OCI-LY1 (cell line): ENCODE measurements around the gene HDLBP.

ENCODE experiments used
- H2AFZ ChIP-seq: fragments of 200-600 bp; sonication (generic), shearing (Covaris generic); 2 replicates; pipeline ENCODE4 v1.6.0; 2014; ENCODE audit warnings: antibody characterized with exemption, mild to moderate bottlenecking, low read length
- H3F3A ChIP-seq: fragments of 200-600 bp; sonication (generic), shearing (Covaris generic); 2 replicates; pipeline ENCODE4 v1.6.0; 2014; ENCODE audit warnings: mild to moderate bottlenecking, antibody characterized with exemption, low read length, moderate library complexity; ENCODE audit not compliant: insufficient read depth
- H3K27ac ChIP-seq: fragments of 200-600 bp; sonication (generic); 2 replicates; pipeline ENCODE4 v1.5.1; 2014; ENCODE audit warnings: low read length, mixed run types, mild to moderate bottlenecking, low read depth; ENCODE audit not compliant: poor library complexity, severe bottlenecking
- H3K27me3 ChIP-seq: fragments of 200-600 bp; sonication (generic); 2 replicates; pipeline ENCODE4 v1.6.0; 2014; ENCODE audit warnings: antibody characterized with exemption, mild to moderate bottlenecking, low read length, moderate library complexity; ENCODE audit not compliant: insufficient read depth
- H3K36me3 ChIP-seq: fragments of 200-600 bp; sonication (generic); 2 replicates; pipeline ENCODE4 v1.6.1; 2014; ENCODE audit warnings: mild to moderate bottlenecking, antibody characterized with exemption, low read length, moderate library complexity, mixed read lengths; ENCODE audit not compliant: insufficient read depth
- H3K4me1 ChIP-seq: fragments of 200-600 bp; sonication (generic); 2 replicates; pipeline ENCODE4 v1.5.1; 2014; ENCODE audit warnings: mild to moderate bottlenecking, low read length, moderate library complexity; ENCODE audit not compliant: insufficient read depth, severe bottlenecking
- H3K4me2 ChIP-seq: fragments of 200-600 bp; sonication (generic), shearing (Covaris generic); 2 replicates; pipeline ENCODE4 v1.6.1; 2014; ENCODE audit warnings: low read length
- H3K4me3 ChIP-seq: fragments of 200-600 bp; sonication (generic); 2 replicates; pipeline ENCODE4 v1.5.1; 2014; ENCODE audit warnings: low read length, low read depth, mild to moderate bottlenecking, mixed read lengths; ENCODE audit not compliant: poor library complexity, severe bottlenecking
- H3K79me2 ChIP-seq: fragments of 200-600 bp; shearing (Covaris generic); 2 replicates; pipeline ENCODE4 v1.6.1; 2016; ENCODE audit warnings: mixed run types, low read length, mixed read lengths; ENCODE audit not compliant: insufficient read depth
- H3K9ac ChIP-seq: fragments of 200-600 bp; sonication (generic), shearing (Covaris generic); 2 replicates; pipeline ENCODE4 v1.6.1; 2014; ENCODE audit warnings: mild to moderate bottlenecking, low read length, mixed read lengths
- H3K9me2 ChIP-seq: fragments of 200-600 bp; sonication (generic), shearing (Covaris generic); 2 replicates; pipeline ENCODE4 v1.6.1; 2014; ENCODE audit warnings: low read depth, mild to moderate bottlenecking, low read length, mixed read lengths
- H3K9me3 ChIP-seq: fragments of 200-600 bp; shearing (Covaris generic); 2 replicates; pipeline ENCODE4 v1.6.1; 2014; ENCODE audit warnings: low read length, mixed read lengths
- H4K20me1 ChIP-seq: fragments of 200-600 bp; sonication (generic), shearing (Covaris generic); 2 replicates; pipeline ENCODE4 v1.6.0; 2016; ENCODE audit warnings: mild to moderate bottlenecking, low read length; ENCODE audit not compliant: insufficient read depth
- CTCF ChIP-seq: fragments of 200-600 bp; sonication (generic), shearing (Covaris generic); IDR thresholded peaks from 2 replicates; pipeline ENCODE4 v1.5.1; 2017; ENCODE audit warnings: mild to moderate bottlenecking, antibody characterized with exemption, low read length, moderate library complexity, mixed read lengths
- EZH2 ChIP-seq: fragments of 200-600 bp; sonication (generic), shearing (Covaris generic); IDR thresholded peaks from 2 replicates; pipeline ENCODE4 v1.8.0; 2017; ENCODE audit warnings: borderline replicate concordance, mixed run types, mild to moderate bottlenecking, antibody characterized with exemption, low read length, moderate library complexity, mixed read lengths

Gene HDLBP

GRCh38 chr2:241244368-241244767 lies 71.1 kb downstream of the HDLBP start:
- H3K27ac ChIP-seq: no peak overlapping the region
- H3K79me2 ChIP-seq: no peaks in the 10 kb centered on the region
- no peak for TF ChIP-seq EZH2
- TF ChIP-seq CTCF: no peak
- no peaks in the 10 kb centered on the region for H3K27me3 ChIP-seq
- no peaks in the 10 kb centered on the region for H3F3A ChIP-seq
- H4K20me1 ChIP-seq: no peaks in the 10 kb centered on the region
- H3K4me3 ChIP-seq: no peak overlapping the region
- H3K9me3 ChIP-seq: no peaks in the 10 kb centered on the region
- H3K9me2 ChIP-seq: no peaks in the 10 kb centered on the region
- H3K9ac ChIP-seq: no peak overlapping the region
- no peak overlapping the region for H3K4me2 ChIP-seq
- no peaks in the 10 kb centered on the region for H3K4me1 ChIP-seq
- no peak overlapping the region for H2AFZ ChIP-seq
- peaks cover 85% of the 10 kb centered on the region for H3K36me3 ChIP-seq

- Histone ChIP-seq H3K27ac (no peak overlapping the region), H3K27me3 (no peaks in the 10 kb centered on the region), H2AFZ (no peak overlapping the region), H3K4me2 (no peak overlapping the region), H4K20me1 (no peaks in the 10 kb centered on the region), H3K9ac (no peak overlapping the region), H3K4me1 (no peaks in the 10 kb centered on the region), H3K4me3 (no peak overlapping the region), H3F3A (no peaks in the 10 kb centered on the region), H3K9me3 (no peaks in the 10 kb centered on the region), H3K9me2 (no peaks in the 10 kb centered on the region), H3K79me2 (no peaks in the 10 kb centered on the region), H3K36me3 (peaks cover 87% of the 10 kb centered on the region)
- TF ChIP-seq CTCF: no peak
- no peak for TF ChIP-seq EZH2
These were observed 73.2 kb downstream of the HDLBP start for GRCh38 chr2:241242306-241242705.

GRCh38 chr2:241241669-241242068 lies 73.8 kb downstream of the HDLBP start:
- Histone ChIP-seq H3K4me1 (no peaks in the 10 kb centered on the region), H3K4me3 (no peak overlapping the region), H3K9me2 (no peaks in the 10 kb centered on the region), H2AFZ (no peak overlapping the region), H3K9me3 (no peaks in the 10 kb centered on the region), H3K27me3 (no peaks in the 10 kb centered on the region), H4K20me1 (no peaks in the 10 kb centered on the region), H3K9ac (no peak overlapping the region), H3K4me2 (no peak overlapping the region), H3K36me3 (peaks cover 87% of the 10 kb centered on the region), H3K27ac (no peak overlapping the region), H3K79me2 (no peaks in the 10 kb centered on the region), H3F3A (no peaks in the 10 kb centered on the region)
- no peak for TF ChIP-seq EZH2
- TF ChIP-seq CTCF: no peak
